H9 (cell line): ENCODE results near the gene LRRC3. TPM values are rescaled to one million over a fixed set of nuclear protein-coding genes. Genes with fewer than 3 reads are reported as not detected.

ENCODE experiments used
- DNase-seq: peaks from one replicate; pipeline ENCODE4 v3.0.0-alpha.2; 2017
- H2AFZ ChIP-seq: one replicate; pipeline ENCODE4 v1.6.1; 2013; ENCODE audit warnings: mild to moderate bottlenecking, low read length, control low read depth, moderate library complexity
- H2AK5ac ChIP-seq: 2 replicates; pipeline ENCODE4 v1.6.1; 2013; ENCODE audit warnings: low read length, control low read depth, mixed read lengths; ENCODE audit not compliant: insufficient read length
- H2BK120ac ChIP-seq: one replicate; pipeline ENCODE4 v1.6.1; 2013; ENCODE audit warnings: low read depth, mild to moderate bottlenecking, low read length, control low read depth, inconsistent platforms; ENCODE audit not compliant: poor library complexity, severe bottlenecking
- H2BK12ac ChIP-seq: 2 replicates; pipeline ENCODE4 v1.6.1; 2013; ENCODE audit warnings: low read length, control low read depth, mixed read lengths, low read depth; ENCODE audit not compliant: insufficient read length
- H2BK15ac ChIP-seq: 2 replicates; pipeline ENCODE4 v1.6.1; 2013; ENCODE audit warnings: low read depth, low read length, control low read depth
- H2BK20ac ChIP-seq: one replicate; pipeline ENCODE4 v1.6.1; 2013; ENCODE audit warnings: low read depth, mild to moderate bottlenecking, low read length, control low read depth, inconsistent platforms; ENCODE audit not compliant: poor library complexity, severe bottlenecking
- H2BK5ac ChIP-seq: 2 replicates; pipeline ENCODE4 v1.6.1; 2013; ENCODE audit warnings: low read length, control low read depth, mixed read lengths; ENCODE audit not compliant: insufficient read length
- H3K14ac ChIP-seq: 2 replicates; pipeline ENCODE4 v1.6.1; 2013; ENCODE audit warnings: low read length, control low read depth; ENCODE audit not compliant: insufficient read depth
- H3K18ac ChIP-seq: 2 replicates; pipeline ENCODE4 v1.6.1; 2013; ENCODE audit warnings: low read depth, mild to moderate bottlenecking, mixed read lengths, low read length, control low read depth; ENCODE audit not compliant: insufficient read length
- H3K23ac ChIP-seq: 2 replicates; pipeline ENCODE4 v1.6.1; 2013; ENCODE audit warnings: low read length, control low read depth, mixed read lengths, low read depth; ENCODE audit not compliant: insufficient read length
- H3K23me2 ChIP-seq: 2 replicates; pipeline ENCODE4 v1.6.1; 2013; ENCODE audit warnings: low read depth, mild to moderate bottlenecking, mixed read lengths, low read length, control low read depth; ENCODE audit not compliant: insufficient read length, poor library complexity, severe bottlenecking
- H3K27ac ChIP-seq: 2 replicates; pipeline ENCODE4 v1.5.1; 2013; ENCODE audit warnings: low read length, control low read depth, mixed read lengths, low read depth; ENCODE audit not compliant: insufficient read length
- H3K27me3 ChIP-seq: 2 replicates; pipeline ENCODE4 v1.6.1; 2013; ENCODE audit warnings: low read length, control low read depth, inconsistent platforms; ENCODE audit not compliant: insufficient read depth
- H3K4ac ChIP-seq: 2 replicates; pipeline ENCODE4 v1.6.1; 2013; ENCODE audit warnings: low read depth, mild to moderate bottlenecking, control low read depth, inconsistent platforms, low read length, moderate library complexity
- H3K4me1 ChIP-seq: 2 replicates; pipeline ENCODE4 v1.6.1; 2013; ENCODE audit warnings: low read length, control low read depth, inconsistent platforms; ENCODE audit not compliant: insufficient read depth
- H3K4me2 ChIP-seq: 2 replicates; pipeline ENCODE4 v1.6.1; 2013; ENCODE audit warnings: low read length, control low read depth, mixed read lengths; ENCODE audit not compliant: insufficient read length, insufficient read depth
- H3K56ac ChIP-seq: 2 replicates; pipeline ENCODE4 v1.6.1; 2013; ENCODE audit warnings: low read depth, mild to moderate bottlenecking, mixed read lengths, low read length, control low read depth; ENCODE audit not compliant: insufficient read length
- H3K79me1 ChIP-seq: 2 replicates; pipeline ENCODE4 v1.6.1; 2013; ENCODE audit warnings: low read depth, mild to moderate bottlenecking, moderate library complexity, low read length, control low read depth, inconsistent platforms; ENCODE audit not compliant: insufficient read depth, poor library complexity, severe bottlenecking
- H3K79me2 ChIP-seq: 2 replicates; pipeline ENCODE4 v1.6.1; 2013; ENCODE audit warnings: low read length, control low read depth, inconsistent platforms; ENCODE audit not compliant: insufficient read depth
- H3K9ac ChIP-seq: 2 replicates; pipeline ENCODE4 v1.6.1; 2013; ENCODE audit warnings: low read length, control low read depth, mixed read lengths; ENCODE audit not compliant: insufficient read length; ENCODE audit errors: extremely low read depth
- H3K9me3 ChIP-seq: one replicate; pipeline ENCODE4 v1.6.1; 2013; ENCODE audit warnings: low read depth, low read length, inconsistent platforms; ENCODE audit not compliant: control insufficient read depth
- H3T11ph ChIP-seq: one replicate; pipeline ENCODE4 v1.6.1; 2013; ENCODE audit warnings: mild to moderate bottlenecking, low read length, control low read depth, inconsistent platforms
- H4K20me1 ChIP-seq: one replicate; pipeline ENCODE4 v1.6.1; 2013; ENCODE audit not compliant: control insufficient read depth, insufficient read length, insufficient read depth
- H4K5ac ChIP-seq: 2 replicates; pipeline ENCODE4 v1.6.1; 2013; ENCODE audit warnings: low read depth, mild to moderate bottlenecking, mixed read lengths, low read length, control low read depth; ENCODE audit not compliant: insufficient read length
- H4K8ac ChIP-seq: replicated peaks from 2 replicates; pipeline ENCODE4 v1.6.1; 2013; ENCODE audit warnings: low read length, control low read depth, mixed read lengths, low read depth; ENCODE audit not compliant: insufficient read length
- H4K91ac ChIP-seq: 2 replicates; pipeline ENCODE4 v1.6.1; 2013; ENCODE audit warnings: low read depth, mild to moderate bottlenecking, moderate library complexity, mixed read lengths, low read length, control low read depth; ENCODE audit not compliant: insufficient read length
- H3K27ac Mint-ChIP-seq, 3 experiments: 2 replicates in 2 of 3; 3 replicates in 1 of 3; pipeline ENCODE4 v1.8.0; 2020 to 2021; ENCODE audit warnings: mixed read lengths in 3 of 3, mild to moderate bottlenecking in 1 of 3, moderate library complexity in 1 of 3
- H3K27me3 Mint-ChIP-seq: 2 replicates; pipeline ENCODE4 v1.8.0; 2021; ENCODE audit warnings: low read depth, mild to moderate bottlenecking, moderate library complexity, mixed read lengths
- H3K36me3 Mint-ChIP-seq, 3 experiments: 2 replicates in 2 of 3; 3 replicates in 1 of 3; pipeline ENCODE4 v1.8.0; 2020 to 2021; ENCODE audit warnings: low read depth in 3 of 3, mixed read lengths in 3 of 3; ENCODE audit not compliant: insufficient read depth in 1 of 3
- H3K4me1 Mint-ChIP-seq, 2 experiments: 2 replicates each; pipeline ENCODE4 v1.8.0; 2020; ENCODE audit warnings: mixed read lengths in 2 of 2
- H3K4me3 Mint-ChIP-seq, 2 experiments: 2 replicates in 1 of 2; 3 replicates in 1 of 2; pipeline ENCODE4 v1.8.0; 2020 to 2021; ENCODE audit warnings: mild to moderate bottlenecking in 2 of 2, mixed read lengths in 2 of 2, moderate library complexity in 1 of 2
- H3K9me3 Mint-ChIP-seq, 2 experiments: 2 replicates in 1 of 2; 3 replicates in 1 of 2; pipeline ENCODE4 v1.8.0; 2020; ENCODE audit warnings: mild to moderate bottlenecking in 2 of 2, mixed read lengths in 2 of 2, moderate library complexity in 1 of 2
- WGBS: extraction: QIAGEN DNeasy Blood & Tissue Kit; methylation state at CpG from one replicate; pipeline ENCODE4 v1.1.7; 2013; ENCODE audit warnings: missing lambda C conversion rate, low lambda C conversion rate, mixed read lengths; ENCODE audit not compliant: insufficient read length; ENCODE audit errors: extremely low coverage; 5-methylcytosine and 5-hydroxymethylcytosine counted together
- total RNA-seq: library from RNA; stranded (reverse); gene quantifications from 2 replicates; pipeline ENCODE4 v1.2.1, GENCODE V29; 2021
- TF ChIP-seq, protein P1 (sequence below): fragments of 200-600 bp; sonication (generic); conservative IDR thresholded peaks from 3 replicates; pipeline ENCODE4 v1.8.0; 2021; ENCODE audit warnings: antibody characterized with exemption, mild to moderate bottlenecking

The LRRC3 gene
- total RNA-seq, 1 experiment from 2014 or later: 3.1 TPM

GRCh38 chr21:44475266-44475845 is 20.0 kb downstream of the LRRC3 start:
- no peak overlapping the region for H4K91ac ChIP-seq
- H3K27ac ChIP-seq: no peak overlapping the region
- H3K79me2 ChIP-seq: no peaks in the 10 kb centered on the region
- no peak overlapping the region for H3K27ac Mint-ChIP-seq
- H3K4me2 ChIP-seq: no peak overlapping the region
- H2BK120ac ChIP-seq: no peak overlapping the region
- no peak overlapping the region for H2AFZ ChIP-seq
- no peaks in the 10 kb centered on the region for H3K27me3 ChIP-seq
- H3K56ac ChIP-seq: no peak overlapping the region
- no peaks in the 10 kb centered on the region for H3K79me1 ChIP-seq
- no CpG with 5 or more reads among the region's 17 CpGs for WGBS
- no peak overlapping the region for H4K8ac ChIP-seq
- H3K4me3 Mint-ChIP-seq: no peak overlapping the region
- peaks cover 14% of the 10 kb centered on the region in 2 experiments for H3K4me1 Mint-ChIP-seq
- no peak overlapping the region for H3K4ac ChIP-seq
- no peaks in the 10 kb centered on the region for H3K9me3 ChIP-seq
- peaks cover 5 to 9% of the 10 kb centered on the region in 2 experiments; a peak in 4 of 5 replicates for H3K9me3 Mint-ChIP-seq
- no peak overlapping the region for H2BK20ac ChIP-seq
- peaks cover 4% of the 10 kb centered on the region for H4K20me1 ChIP-seq
- H2BK15ac ChIP-seq: no peak overlapping the region
- no peak overlapping the region for H3T11ph ChIP-seq
- TF ChIP-seq, protein P1, sequence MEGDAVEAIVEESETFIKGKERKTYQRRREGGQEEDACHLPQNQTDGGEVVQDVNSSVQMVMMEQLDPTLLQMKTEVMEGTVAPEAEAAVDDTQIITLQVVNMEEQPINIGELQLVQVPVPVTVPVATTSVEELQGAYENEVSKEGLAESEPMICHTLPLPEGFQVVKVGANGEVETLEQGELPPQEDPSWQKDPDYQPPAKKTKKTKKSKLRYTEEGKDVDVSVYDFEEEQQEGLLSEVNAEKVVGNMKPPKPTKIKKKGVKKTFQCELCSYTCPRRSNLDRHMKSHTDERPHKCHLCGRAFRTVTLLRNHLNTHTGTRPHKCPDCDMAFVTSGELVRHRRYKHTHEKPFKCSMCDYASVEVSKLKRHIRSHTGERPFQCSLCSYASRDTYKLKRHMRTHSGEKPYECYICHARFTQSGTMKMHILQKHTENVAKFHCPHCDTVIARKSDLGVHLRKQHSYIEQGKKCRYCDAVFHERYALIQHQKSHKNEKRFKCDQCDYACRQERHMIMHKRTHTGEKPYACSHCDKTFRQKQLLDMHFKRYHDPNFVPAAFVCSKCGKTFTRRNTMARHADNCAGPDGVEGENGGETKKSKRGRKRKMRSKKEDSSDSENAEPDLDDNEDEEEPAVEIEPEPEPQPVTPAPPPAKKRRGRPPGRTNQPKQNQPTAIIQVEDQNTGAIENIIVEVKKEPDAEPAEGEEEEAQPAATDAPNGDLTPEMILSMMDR: no peak
- H3K23me2 ChIP-seq: no peaks in the 10 kb centered on the region
- no peak overlapping the region for H3K23ac ChIP-seq
- no peak overlapping the region for H2AK5ac ChIP-seq
- H3K4me1 ChIP-seq: no peaks in the 10 kb centered on the region
- no peak overlapping the region for H2BK12ac ChIP-seq
- H2BK5ac ChIP-seq: no peak overlapping the region
- no peak overlapping the region for H4K5ac ChIP-seq
- no peak for DNase-seq
- no peaks in the 10 kb centered on the region; a peak in 1 of 7 replicates for H3K36me3 Mint-ChIP-seq
- H3K14ac ChIP-seq: no peak overlapping the region
- no peak overlapping the region for H3K9ac ChIP-seq
- H3K18ac ChIP-seq: no peak overlapping the region
- H3K27me3 Mint-ChIP-seq: peaks cover 8% of the 10 kb centered on the region
